ENCODE data around the gene GLYATL3. TPM values are rescaled to one million over a fixed set of nuclear protein-coding genes. Genes with fewer than 3 reads are reported as not detected.

The GLYATL3 gene
- total RNA-seq, 1 donor from 2014 or later, result not detected

DNA sequence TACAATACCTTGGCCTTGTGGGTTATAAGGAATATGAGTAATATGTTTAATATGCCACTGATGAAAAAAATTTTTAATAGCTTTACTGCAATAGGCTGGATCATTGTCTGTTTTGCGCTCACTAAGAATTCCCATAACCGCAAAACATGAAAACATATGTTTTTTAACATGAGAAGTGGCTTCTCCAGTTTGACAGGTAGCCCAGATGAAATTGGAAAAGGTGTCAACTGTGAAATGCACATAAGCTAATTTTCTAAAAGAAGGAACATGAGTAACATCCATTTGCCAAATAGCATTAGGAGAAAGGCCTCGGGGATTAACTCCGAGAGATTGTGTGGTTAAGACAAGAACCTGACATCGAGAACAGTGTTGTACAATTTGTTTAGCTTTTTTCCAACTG lies 4.9 kb downstream of the GLYATL3 start:
- H3K36me3 ChIP-seq, result no peaks in the 10 kb centered on the region
- H3K4me3 ChIP-seq, result no peak overlapping the region
- no peak for DNase-seq
- no peak overlapping the region for H3K27ac ChIP-seq (replicated peaks)
- no peaks in the 10 kb centered on the region for H3K4me1 ChIP-seq
- H3K9me3 ChIP-seq (replicated peaks), result peaks cover 5% of the 10 kb centered on the region
- TF ChIP-seq, protein P1, sequence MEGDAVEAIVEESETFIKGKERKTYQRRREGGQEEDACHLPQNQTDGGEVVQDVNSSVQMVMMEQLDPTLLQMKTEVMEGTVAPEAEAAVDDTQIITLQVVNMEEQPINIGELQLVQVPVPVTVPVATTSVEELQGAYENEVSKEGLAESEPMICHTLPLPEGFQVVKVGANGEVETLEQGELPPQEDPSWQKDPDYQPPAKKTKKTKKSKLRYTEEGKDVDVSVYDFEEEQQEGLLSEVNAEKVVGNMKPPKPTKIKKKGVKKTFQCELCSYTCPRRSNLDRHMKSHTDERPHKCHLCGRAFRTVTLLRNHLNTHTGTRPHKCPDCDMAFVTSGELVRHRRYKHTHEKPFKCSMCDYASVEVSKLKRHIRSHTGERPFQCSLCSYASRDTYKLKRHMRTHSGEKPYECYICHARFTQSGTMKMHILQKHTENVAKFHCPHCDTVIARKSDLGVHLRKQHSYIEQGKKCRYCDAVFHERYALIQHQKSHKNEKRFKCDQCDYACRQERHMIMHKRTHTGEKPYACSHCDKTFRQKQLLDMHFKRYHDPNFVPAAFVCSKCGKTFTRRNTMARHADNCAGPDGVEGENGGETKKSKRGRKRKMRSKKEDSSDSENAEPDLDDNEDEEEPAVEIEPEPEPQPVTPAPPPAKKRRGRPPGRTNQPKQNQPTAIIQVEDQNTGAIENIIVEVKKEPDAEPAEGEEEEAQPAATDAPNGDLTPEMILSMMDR (IDR thresholded peaks at IDR 0.05; ENCODE audit: borderline replicate concordance), result no peak
- H3K27me3 ChIP-seq (ENCODE audit: low read depth), result peaks cover 7% of the 10 kb centered on the region
- intact Hi-C loops (cut with micrococcal nuclease), result no loop called here

DNA sequence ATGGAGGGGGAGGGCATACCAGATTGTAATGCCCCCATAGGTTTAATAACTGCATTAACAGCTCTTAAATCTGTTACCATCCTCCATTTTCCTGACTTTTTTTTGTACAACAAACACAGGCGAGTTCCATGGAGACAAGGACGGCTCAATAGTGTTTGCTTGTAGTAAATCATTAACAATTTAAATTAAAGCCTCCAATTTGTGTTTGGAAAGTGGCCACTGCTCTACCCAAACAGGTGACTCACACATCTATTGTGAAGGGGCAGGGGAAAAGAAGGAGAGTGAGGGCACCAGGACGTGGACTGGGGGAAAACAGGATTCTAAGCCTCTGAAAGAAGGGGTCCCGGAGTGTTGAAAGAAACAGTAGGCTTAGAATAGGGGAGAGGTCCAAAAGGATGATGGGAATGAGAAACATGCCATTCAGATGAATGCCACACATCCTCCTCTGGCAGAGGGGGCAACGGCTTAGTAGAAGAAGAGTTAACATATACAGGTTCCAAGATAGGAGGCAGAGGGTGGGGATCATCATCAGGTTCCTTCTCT lies 6.9 kb downstream of the GLYATL3 start:
- no peak for DNase-seq
- Histone ChIP-seq H3K27ac (replicated peaks) (no peak overlapping the region), H3K4me3 (no peak overlapping the region), H3K4me1 (no peaks in the 10 kb centered on the region), H3K9me3 (replicated peaks) (peaks cover 5% of the 10 kb centered on the region), H3K36me3 (no peaks in the 10 kb centered on the region), H3K27me3 (ENCODE audit: low read depth) (peaks cover 7% of the 10 kb centered on the region)
- TF ChIP-seq, protein P1 (IDR thresholded peaks at IDR 0.05; ENCODE audit: borderline replicate concordance), result no peak
- intact Hi-C loops (cut with micrococcal nuclease), result no loop called here

DNA sequence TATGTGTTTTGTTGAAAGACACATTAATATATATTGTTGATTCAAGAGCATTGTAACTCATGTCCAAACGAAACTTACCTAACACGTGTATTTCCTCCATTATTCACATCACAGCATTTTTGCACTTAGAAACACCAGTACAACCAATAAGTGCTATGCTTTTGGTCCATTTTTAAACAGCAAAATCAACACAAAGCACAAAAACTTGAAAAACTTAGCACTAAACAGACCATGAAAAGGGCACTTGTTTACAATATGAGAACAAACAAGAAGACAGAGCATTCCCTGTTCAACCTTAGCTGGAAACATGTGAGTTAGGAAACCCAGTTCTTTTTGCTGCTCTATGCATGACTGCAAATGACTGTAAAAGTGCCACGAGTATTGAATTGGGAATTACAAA lies 9.6 kb downstream of the GLYATL3 start:
- TF ChIP-seq, protein P1 (IDR thresholded peaks at IDR 0.05; ENCODE audit: borderline replicate concordance), result no peak
- intact Hi-C loops (cut with micrococcal nuclease), result no loop called here
- H3K4me3 ChIP-seq, result no peak overlapping the region

DNA sequence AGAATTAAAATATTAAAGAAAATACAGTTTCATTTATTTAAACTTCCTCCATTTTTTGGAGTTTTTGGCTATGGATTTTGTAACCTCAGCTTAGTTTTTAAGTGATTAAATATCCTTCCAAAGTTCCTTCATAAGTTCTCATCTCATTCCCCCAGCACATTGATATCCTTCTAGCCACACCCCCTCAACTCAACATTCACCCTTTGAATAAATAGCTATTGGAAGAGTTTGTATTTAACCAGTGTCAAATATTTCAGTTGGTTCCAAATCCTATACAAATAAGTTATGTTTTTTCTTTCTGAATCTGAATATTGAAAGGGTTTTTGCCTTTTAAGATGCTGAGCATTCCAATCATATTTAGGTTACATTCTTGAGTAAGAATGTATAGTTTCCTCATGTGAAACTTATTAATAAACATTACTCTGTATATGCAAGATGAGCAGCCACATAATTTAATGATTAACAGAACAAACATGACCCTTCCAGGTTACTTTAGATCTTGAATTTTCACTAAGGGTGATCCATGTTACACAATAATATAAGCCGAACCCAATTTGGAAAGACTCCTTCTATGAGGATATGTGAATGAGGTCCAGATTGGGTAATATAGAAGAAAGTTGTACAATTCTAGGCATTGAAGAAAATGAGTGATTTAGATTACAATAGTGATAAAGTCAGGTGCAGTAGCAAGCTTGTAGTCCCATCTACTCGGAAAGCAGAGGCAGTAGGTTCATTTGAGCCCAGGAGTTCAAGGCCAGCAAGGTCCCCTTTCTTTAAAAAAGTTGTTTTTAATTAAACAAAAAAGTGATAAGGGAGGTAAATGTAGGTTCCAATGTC lies 13.6 kb downstream of the GLYATL3 start:
- intact Hi-C loops (cut with micrococcal nuclease), result no loop called here
- no peak for DNase-seq
- Histone ChIP-seq H3K4me1 (no peaks in the 10 kb centered on the region), H3K4me3 (no peak overlapping the region), H3K27ac (replicated peaks) (no peak overlapping the region), H3K36me3 (no peaks in the 10 kb centered on the region), H3K27me3 (ENCODE audit: low read depth) (peaks cover 20% of the 10 kb centered on the region), H3K9me3 (replicated peaks) (peaks cover under 1% of the 10 kb centered on the region)
- TF ChIP-seq, protein P1 (IDR thresholded peaks at IDR 0.05; ENCODE audit: borderline replicate concordance), result no peak

More for the DNA sequence above, 9.6 kb downstream of the GLYATL3 start:
- Histone ChIP-seq H3K27ac (replicated peaks) (no peak overlapping the region), H3K36me3 (no peaks in the 10 kb centered on the region), H3K4me1 (no peaks in the 10 kb centered on the region), H3K27me3 (ENCODE audit: low read depth) (peaks cover 19% of the 10 kb centered on the region), H3K9me3 (replicated peaks) (peaks cover 5% of the 10 kb centered on the region)
- DNase-seq, result no peak

DNA sequence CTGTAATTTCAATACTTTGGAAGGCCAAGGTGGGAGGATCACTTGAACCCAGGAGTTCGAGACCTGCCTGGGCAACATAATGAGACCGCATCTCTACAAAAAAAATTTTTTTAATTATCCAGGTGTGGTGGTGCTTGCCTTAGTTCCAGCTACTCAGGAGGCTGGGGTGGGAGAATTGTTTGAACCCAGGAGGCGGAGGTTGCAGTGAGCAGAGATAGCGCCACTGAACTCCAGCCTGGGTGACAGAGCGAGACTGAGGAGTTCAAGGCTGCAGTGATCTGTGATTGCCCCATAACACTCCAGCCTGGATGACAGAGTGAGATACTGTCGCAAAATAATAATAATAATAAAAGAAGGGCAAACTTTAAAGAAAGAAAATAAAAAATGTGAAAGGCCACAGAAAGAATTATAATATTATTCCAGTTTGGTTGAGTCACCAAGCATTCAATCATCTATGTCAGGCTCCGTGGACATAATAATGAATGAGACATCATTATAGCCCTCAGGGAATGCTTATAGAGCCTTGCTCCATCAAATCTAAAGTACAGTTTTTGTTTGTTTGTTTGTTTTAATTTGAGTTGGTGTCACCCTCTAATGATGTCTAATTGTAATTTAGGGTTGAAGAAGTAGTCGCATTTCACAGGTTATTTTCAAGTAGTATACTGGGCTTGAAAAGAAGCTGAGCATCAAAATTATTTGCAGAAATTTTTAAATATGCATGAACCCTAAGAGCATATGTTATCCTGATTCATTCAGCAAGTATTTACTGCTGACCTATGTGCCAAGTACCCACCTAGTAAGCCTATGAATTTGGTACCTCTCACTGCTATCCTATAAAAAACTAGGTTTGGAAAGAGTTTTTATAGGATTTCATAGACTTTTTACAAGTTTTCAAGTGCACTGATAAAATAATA lies 15.1 kb downstream of the GLYATL3 start:
- no peaks in the 10 kb centered on the region for H3K4me1 ChIP-seq
- no peaks in the 10 kb centered on the region for H3K36me3 ChIP-seq
- H3K9me3 ChIP-seq (replicated peaks), result no peaks in the 10 kb centered on the region
- TF ChIP-seq, protein P1 (IDR thresholded peaks at IDR 0.05; ENCODE audit: borderline replicate concordance), result no peak
- peaks cover 24% of the 10 kb centered on the region for H3K27me3 ChIP-seq (ENCODE audit: low read depth)
- H3K27ac ChIP-seq (replicated peaks), result no peak overlapping the region
- intact Hi-C loops (cut with micrococcal nuclease), result no loop called here
- no peak overlapping the region for H3K4me3 ChIP-seq
- DNase-seq, result no peak
